Osteoblast (primary cell): ENCODE data around the gene SND1. TPM values are rescaled to one million over a fixed set of nuclear protein-coding genes. Genes with fewer than 3 reads are reported as not detected.
A peak's percentile ranks its signal among the peaks of the same experiment; 100 is the strongest.

Source experiments
- DNase-seq: peaks from one replicate; pipeline ENCODE4 v3.0.0; 2011; ENCODE audit warnings: low spot score, mixed read lengths; ENCODE audit not compliant: insufficient read length; ENCODE audit errors: missing footprints
- H2AFZ ChIP-seq: 2 replicates; pipeline ENCODE4 v1.6.0; 2011; ENCODE audit warnings: mild to moderate bottlenecking, low read length
- H3K27ac ChIP-seq: 2 replicates; pipeline ENCODE4 v1.5.1; 2011; ENCODE audit warnings: mild to moderate bottlenecking, low read depth, low read length, moderate library complexity
- H3K27me3 ChIP-seq: 2 replicates; pipeline ENCODE4 v1.6.0; 2012; ENCODE audit warnings: mild to moderate bottlenecking, control low read depth, inconsistent platforms, low read length, moderate library complexity; ENCODE audit not compliant: insufficient read depth
- H3K36me3 ChIP-seq: 2 replicates; pipeline ENCODE4 v1.5.1; 2011; ENCODE audit warnings: mild to moderate bottlenecking, low read length, control low read depth, moderate library complexity; ENCODE audit not compliant: insufficient read depth
- H3K4me1 ChIP-seq: 2 replicates; pipeline ENCODE4 v1.5.1; 2011; ENCODE audit warnings: mild to moderate bottlenecking, low read length, control low read depth, moderate library complexity; ENCODE audit not compliant: insufficient read depth
- H3K4me2 ChIP-seq: 2 replicates; pipeline ENCODE4 v1.6.0; 2011; ENCODE audit warnings: mild to moderate bottlenecking, low read length; ENCODE audit not compliant: insufficient read depth
- H3K4me3 ChIP-seq: fragments of 200-600 bp; sonication (generic); 3 replicates; pipeline ENCODE4 v1.5.1; 2012; ENCODE audit warnings: mild to moderate bottlenecking, low read length, inconsistent platforms; ENCODE audit not compliant: insufficient read depth
- H3K79me2 ChIP-seq: 2 replicates; pipeline ENCODE4 v1.6.0; 2012; ENCODE audit warnings: mild to moderate bottlenecking, low read length, control low read depth, inconsistent platforms; ENCODE audit not compliant: insufficient read depth
- H3K9me3 ChIP-seq: 2 replicates; pipeline ENCODE4 v1.5.1; 2011; ENCODE audit warnings: low read depth, low read length, control low read depth
- H4K20me1 ChIP-seq: 2 replicates; pipeline ENCODE4 v1.6.0; 2012; ENCODE audit warnings: mild to moderate bottlenecking, low read length, control low read depth; ENCODE audit not compliant: insufficient read depth
- total RNA-seq: library from RNA; depleted of rRNA; stranded (reverse); fragments of >200 nt; gene quantifications from 2 replicates; pipeline ENCODE4 v1.2.3, GENCODE V29; 2012
- TF ChIP-seq, protein P1 (sequence below): IDR thresholded peaks from 2 replicates; pipeline ENCODE4 v1.5.1; 2011; ENCODE audit warnings: mild to moderate bottlenecking, low read depth, low read length, moderate library complexity; ENCODE audit errors: extremely low read depth

Gene SND1
- total RNA-seq, 1 donor, result 257 TPM

DNA sequence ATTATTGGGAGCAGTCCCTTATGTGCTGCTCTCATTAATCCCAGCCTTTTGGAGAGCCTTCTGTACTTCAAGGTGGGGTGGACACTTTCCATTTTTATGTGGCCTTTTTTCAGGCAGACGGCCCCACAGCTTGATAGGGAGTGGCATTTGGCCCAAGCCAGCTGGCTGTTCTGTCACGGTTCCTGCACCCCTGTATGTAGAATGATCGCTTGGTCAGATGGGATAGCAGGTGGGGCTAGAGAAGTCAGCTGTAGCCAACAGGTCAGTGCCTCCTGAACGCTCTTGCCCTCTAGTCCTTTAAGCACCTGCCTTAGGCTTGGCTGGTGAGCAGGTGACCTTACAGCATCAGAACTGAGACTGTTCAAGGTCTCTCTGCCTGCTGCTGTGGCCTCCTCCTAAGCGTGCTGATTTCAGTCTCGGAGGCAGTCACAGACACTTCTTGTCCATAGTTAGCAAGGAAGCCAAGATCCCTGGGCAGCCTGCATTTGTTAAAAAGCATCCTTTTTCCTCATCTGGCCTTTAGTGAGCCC, 283.9 kb downstream of the SND1 start:
- no peak for DNase-seq
- H3K4me3 ChIP-seq, result no peak overlapping the region
- H3K4me2 ChIP-seq, result no peak overlapping the region
- H3K36me3 ChIP-seq, result peaks cover 10% of the 10 kb centered on the region
- peaks cover 14% of the 10 kb centered on the region for H4K20me1 ChIP-seq
- no peaks in the 10 kb centered on the region for H3K27me3 ChIP-seq
- peaks cover 42% of the 10 kb centered on the region for H3K79me2 ChIP-seq
- TF ChIP-seq, protein P1, sequence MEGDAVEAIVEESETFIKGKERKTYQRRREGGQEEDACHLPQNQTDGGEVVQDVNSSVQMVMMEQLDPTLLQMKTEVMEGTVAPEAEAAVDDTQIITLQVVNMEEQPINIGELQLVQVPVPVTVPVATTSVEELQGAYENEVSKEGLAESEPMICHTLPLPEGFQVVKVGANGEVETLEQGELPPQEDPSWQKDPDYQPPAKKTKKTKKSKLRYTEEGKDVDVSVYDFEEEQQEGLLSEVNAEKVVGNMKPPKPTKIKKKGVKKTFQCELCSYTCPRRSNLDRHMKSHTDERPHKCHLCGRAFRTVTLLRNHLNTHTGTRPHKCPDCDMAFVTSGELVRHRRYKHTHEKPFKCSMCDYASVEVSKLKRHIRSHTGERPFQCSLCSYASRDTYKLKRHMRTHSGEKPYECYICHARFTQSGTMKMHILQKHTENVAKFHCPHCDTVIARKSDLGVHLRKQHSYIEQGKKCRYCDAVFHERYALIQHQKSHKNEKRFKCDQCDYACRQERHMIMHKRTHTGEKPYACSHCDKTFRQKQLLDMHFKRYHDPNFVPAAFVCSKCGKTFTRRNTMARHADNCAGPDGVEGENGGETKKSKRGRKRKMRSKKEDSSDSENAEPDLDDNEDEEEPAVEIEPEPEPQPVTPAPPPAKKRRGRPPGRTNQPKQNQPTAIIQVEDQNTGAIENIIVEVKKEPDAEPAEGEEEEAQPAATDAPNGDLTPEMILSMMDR, result no peak
- H3K27ac ChIP-seq, result no peak overlapping the region
- H2AFZ ChIP-seq, result no peak overlapping the region
- H3K9me3 ChIP-seq, result peaks cover 2% of the 10 kb centered on the region
- peaks cover 43% of the 10 kb centered on the region for H3K4me1 ChIP-seq

DNA sequence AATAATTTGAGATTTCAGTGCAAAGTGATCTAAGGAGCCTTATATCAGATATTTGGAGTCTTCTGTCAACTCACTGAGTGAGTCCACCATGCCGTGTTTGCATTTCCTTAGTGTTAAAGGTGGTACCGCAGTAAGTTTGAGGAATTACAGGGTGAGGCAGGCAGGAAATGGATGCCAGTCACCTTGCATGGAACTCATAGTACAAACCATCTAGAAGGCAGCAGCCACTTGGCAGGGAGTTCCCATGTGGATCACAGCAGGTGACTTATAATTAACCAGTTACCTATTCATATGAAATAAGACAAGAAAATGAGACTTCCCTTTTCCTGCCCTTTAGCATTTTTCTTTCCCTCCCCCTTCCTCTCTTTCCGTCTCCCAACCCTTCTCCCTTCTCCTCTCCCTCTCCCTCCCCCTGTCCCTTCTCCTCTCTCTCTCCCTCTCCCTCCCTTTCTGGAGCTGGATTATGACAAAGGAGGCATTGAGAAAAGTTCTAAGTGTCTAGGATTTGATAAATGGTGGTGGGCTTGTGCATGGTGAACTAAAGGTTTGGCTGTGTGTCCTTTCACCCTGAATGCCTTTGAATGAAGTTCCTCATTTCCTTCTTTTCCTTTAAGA, 285.2 kb downstream of the SND1 start:
- peaks cover 40% of the 10 kb centered on the region for H3K4me1 ChIP-seq
- H3K36me3 ChIP-seq, result peaks cover 5% of the 10 kb centered on the region
- no peak overlapping the region for H3K4me2 ChIP-seq
- no peak overlapping the region for H3K27ac ChIP-seq
- peaks cover 14% of the 10 kb centered on the region for H4K20me1 ChIP-seq
- H3K9me3 ChIP-seq, result no peaks in the 10 kb centered on the region
- H3K79me2 ChIP-seq, result peaks cover 48% of the 10 kb centered on the region
- DNase-seq, result no peak
- H2AFZ ChIP-seq, result no peak overlapping the region
- H3K4me3 ChIP-seq, result no peak overlapping the region
- H3K27me3 ChIP-seq, result no peaks in the 10 kb centered on the region
- TF ChIP-seq, protein P1, result no peak

DNA sequence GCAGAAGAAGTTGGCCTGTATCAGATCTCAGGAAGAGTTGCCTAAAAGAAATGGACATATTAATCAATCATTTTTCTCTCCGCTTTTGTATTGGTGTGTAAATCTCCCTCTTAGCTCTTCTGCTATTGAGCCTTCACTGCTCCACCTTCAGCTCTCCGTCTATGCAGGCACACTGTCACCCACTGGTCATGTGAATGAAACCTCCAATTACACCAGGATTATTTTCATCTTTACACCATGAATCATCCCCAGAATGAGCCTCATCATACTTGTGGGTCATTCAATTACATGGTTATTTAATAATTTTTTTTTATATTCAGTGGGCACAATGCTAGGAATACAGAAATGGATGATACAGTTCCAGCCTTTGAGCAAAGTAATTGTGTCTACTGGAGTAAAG, 286.6 kb downstream of the SND1 start:
- no peak overlapping the region for H3K4me3 ChIP-seq
- H3K27ac ChIP-seq, result peak overlapping the region; percentile 64
- TF ChIP-seq, protein P1, result peak; percentile 33
- DNase-seq, result peak; percentile 89
- H3K4me2 ChIP-seq, result peak overlapping the region; percentile 23
- H4K20me1 ChIP-seq, result peaks cover 14% of the 10 kb centered on the region
- no peak overlapping the region for H2AFZ ChIP-seq
- peaks cover 26% of the 10 kb centered on the region for H3K4me1 ChIP-seq
- no peaks in the 10 kb centered on the region for H3K27me3 ChIP-seq
- H3K9me3 ChIP-seq, result no peaks in the 10 kb centered on the region
- H3K36me3 ChIP-seq, result peaks cover 16% of the 10 kb centered on the region
- H3K79me2 ChIP-seq, result peaks cover 57% of the 10 kb centered on the region

DNA sequence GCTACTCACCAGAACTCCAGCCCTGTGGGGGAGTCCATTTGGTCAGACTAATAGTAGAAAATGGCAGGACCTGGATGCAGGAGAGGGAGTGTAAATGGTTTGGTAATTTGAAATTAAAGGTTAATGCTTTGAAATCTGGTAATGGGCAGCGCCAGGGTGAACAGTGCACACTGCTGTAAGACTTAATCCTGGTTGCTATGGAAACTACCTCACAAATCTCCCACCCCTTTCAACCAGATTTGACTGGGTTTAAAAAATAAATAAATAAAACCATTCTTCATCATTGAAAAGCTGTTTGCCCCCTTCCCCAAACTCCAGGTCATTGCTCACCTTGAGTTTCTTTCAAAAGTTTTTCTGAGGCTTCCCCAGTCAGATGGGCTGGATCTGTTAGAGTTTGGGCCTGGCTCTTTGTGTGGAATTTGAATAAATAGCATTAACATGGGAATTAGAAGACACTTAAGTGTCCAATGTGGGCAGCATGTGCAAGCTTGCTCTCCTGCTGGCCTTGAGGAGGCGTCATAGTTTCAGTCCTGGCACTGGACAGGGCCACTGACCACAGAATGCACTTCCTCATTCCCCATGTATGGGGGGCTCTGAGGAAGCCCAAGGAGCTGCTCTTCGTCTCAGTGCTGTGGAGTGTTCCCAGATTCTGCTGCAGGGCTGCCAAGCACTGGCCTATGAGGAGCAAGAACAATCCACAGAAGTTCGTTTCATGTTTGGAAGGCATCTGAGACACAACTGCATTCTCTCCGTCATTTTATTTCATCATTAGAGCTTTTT, 288.6 kb downstream of the SND1 start:
- Histone ChIP-seq H3K36me3 (peaks cover 19% of the 10 kb centered on the region), H4K20me1 (peaks cover 16% of the 10 kb centered on the region), H3K9me3 (no peaks in the 10 kb centered on the region), H2AFZ (no peak overlapping the region), H3K79me2 (peaks cover 51% of the 10 kb centered on the region), H3K27me3 (no peaks in the 10 kb centered on the region), H3K27ac (no peak overlapping the region), H3K4me2 (no peak overlapping the region), H3K4me3 (no peak overlapping the region), H3K4me1 (peaks cover 21% of the 10 kb centered on the region)
- DNase-seq, result no peak
- TF ChIP-seq, protein P1, result no peak
